Activated gamma-delta T cell treated with anti-CD3 and anti-CD28 coated beads, Interleukin-2, amount 50 U/mL, for 16 hours (primary cell): ENCODE results near the gene PLXNB1.

Source experiments
- DNase-seq: peaks from one replicate; pipeline ENCODE4 v3.0.0-alpha.2; 2020; ENCODE audit warnings: low read depth

Gene PLXNB1

DNA sequence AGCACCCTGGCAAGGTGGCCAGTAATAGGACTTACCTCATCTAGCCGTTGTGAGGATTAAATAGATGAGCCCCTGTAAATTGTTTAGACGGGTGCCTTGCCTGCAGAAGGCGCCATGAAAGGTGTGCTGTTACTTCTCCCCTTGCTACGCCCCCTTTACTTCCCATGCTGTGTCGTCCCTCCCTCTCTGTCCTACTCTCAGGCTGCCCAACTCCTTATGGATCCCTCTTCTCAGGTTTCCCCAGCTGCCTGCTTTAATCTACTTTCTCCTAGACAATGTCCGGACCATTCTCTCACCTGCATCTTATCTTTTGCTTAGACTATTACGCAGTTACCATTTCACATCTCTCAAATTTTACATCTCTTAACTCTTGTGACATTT lies 59.6 kb downstream of the PLXNB1 start:
- no peak for DNase-seq

DNA sequence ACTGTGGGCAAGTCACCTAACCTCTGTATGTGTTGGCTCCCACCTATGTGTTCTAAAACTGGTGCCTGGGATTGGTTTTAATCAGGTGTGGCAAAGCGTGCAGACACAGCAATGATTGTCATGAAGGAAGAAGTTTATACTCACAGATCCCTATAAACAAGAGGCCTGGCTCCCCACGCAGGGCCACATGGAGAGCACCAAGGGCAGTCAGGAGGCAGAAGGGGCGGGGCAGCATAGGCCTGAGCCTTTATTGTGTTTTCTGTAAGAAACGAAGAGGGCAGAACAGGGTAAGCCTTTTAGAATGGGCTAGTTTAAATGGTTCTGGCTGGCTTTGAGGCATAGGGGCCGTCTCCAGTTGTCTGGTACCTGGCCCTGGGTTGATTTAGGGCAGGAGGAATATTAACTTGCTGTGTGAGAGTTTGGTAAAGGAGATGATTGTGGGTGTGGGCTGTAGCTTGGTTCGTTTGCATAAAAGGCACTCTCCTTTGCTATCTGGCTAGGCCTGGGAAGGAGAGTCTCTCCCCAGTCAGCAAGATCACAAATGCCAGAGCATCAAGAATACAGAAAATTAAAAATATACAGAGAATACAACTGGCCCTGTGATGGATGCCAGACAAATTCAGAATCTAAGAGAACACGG lies 60.1 kb downstream of the PLXNB1 start:
- DNase-seq = no peak

DNA sequence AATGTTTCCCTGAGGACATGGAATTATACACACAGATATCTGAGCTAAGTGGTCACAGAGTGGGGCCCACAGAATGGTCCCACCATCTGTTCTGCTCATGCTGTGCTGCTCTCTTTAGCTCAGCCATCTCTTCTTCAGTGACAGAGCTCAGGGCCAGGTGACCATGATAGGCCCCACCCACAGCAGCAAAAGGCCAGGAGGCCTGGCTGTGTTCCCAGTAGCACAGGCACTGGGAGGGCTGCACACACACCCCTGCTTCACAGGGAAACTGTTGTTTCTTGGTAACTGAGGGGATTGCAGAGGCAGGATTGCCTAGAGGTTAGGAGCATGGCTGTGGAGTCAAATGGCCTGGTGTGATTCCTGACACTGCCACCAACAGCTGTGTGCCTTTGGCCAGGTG lies 62.7 kb downstream of the PLXNB1 start:
- no peak for DNase-seq

DNA sequence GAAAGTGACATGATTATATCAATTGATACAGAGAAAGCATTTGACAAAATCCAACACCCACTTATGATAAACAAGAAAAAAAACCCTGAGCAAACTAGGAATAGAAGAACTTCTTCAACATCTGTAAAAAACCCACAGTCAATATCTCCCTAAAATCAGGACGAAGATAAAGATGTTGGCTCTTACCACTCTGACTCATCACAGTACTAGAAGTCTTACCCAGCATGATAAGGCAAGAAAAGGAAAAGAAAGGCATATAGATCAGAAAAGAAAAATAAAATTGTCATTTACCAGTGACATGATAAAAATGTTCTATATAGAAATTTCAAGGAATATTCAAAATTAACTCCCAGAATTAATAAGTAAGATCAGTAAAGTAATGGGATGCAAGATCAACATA lies 65.0 kb downstream of the PLXNB1 start:
- DNase-seq = no peak

DNA sequence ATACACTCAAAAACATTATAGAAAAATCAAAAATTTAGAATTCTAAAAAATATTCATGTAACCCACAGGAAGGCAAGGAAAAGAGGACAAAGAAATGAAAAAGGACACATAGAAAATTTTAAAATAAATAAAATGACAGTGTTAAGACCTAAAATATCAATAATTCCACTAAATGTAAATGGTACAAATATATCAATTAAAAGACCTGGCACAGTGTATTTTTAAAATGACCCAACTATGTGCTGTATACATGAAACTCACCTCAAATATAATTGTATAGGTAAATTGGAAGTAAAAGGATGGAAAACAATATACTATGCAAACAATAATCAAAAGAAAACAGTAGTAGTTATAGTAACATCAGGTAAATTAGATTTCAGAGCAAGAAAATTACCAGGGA lies 68.0 kb downstream of the PLXNB1 start:
- no peak for DNase-seq

DNA sequence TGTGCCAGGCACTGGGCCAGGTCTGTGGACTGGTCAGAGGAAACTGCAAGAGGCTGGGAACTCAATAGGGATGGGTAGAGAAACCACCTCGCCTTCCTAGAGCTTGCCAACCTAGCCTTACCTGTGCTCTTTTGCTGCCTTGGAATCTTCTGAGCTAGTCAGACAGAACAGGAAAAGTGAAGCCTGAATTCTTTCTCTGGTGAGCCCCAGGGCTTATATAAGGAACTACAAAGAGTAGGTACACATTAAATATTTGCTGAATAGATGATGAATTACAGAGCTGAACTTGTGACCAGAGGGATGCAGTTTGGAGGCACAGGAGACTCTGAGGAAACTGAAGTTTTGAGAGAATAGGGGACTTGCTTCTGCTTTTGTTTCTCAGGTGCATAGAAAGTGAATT lies 73.5 kb downstream of the PLXNB1 start:
- no peak for DNase-seq

DNA sequence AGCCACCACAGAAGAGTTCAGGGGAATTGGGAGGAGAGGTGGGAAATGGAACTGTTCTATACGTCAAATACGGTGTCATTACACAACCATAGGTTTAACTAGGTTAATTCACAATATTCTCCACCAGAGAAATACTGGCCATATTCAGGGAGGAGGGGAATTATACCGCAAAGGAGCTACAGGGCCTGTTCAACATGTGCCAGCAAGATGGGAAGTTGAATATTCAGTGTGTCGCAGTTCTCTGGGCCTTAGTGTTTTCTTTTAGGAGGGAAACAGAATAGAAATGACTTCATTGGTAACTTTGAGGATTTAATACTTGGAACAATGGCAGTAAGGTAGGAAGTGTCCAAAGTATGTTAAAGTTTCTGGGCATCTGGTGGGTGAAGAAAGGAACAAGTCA lies 75.9 kb downstream of the PLXNB1 start:
- DNase-seq = no peak
